Colon (tissue), 2 donors: ENCODE data around the gene IL19.
"Not testable (repeated sequence)": the region's sequence is repeated elsewhere in the genome, so short reads cannot be mapped to it uniquely, and the experiment has no call there.

Experiments used
- FAIRE-seq: peaks from 2 replicates; lab custom pipeline; 2012; peaks lifted over from hg19 to GRCh38; lab: Jason Lieb, UNC
- donor health status: control.
- donor health status: control.

Gene IL19

GRCh38 chr1:206741142-206741701, 29.4 kb upstream of the IL19 start:
- no peak for FAIRE-seq

- no peak for FAIRE-seq
These were observed 27.7 kb upstream of the IL19 start for GRCh38 chr1:206742719-206743383.

- FAIRE-seq: no peak
These were observed 25.9 kb upstream of the IL19 start for GRCh38 chr1:206744683-206745082.

- FAIRE-seq: no peak
These were observed 25.3 kb upstream of the IL19 start for GRCh38 chr1:206745301-206745700.

- FAIRE-seq: no peak
These were observed 22.1 kb upstream of the IL19 start for GRCh38 chr1:206748348-206749030.

- FAIRE-seq: no peak
These were observed 18.7 kb upstream of the IL19 start for GRCh38 chr1:206751891-206752290.

- FAIRE-seq: no peak
These were observed 18.1 kb upstream of the IL19 start for GRCh38 chr1:206752481-206752880.

- no peak for FAIRE-seq
These were observed 17.4 kb upstream of the IL19 start for GRCh38 chr1:206753141-206753540.

- no peak for FAIRE-seq
These were observed 16.6 kb upstream of the IL19 start for GRCh38 chr1:206754011-206754410.

GRCh38 chr1:206757524-206758266, 12.9 kb upstream of the IL19 start:
- FAIRE-seq: no peak

- no peak for FAIRE-seq
These were observed 10.0 kb upstream of the IL19 start for GRCh38 chr1:206760590-206760989.

- FAIRE-seq: no peak
These were observed 9.3 kb upstream of the IL19 start for GRCh38 chr1:206761159-206761768.

- not testable (repeated sequence) for FAIRE-seq
These were observed 7.7 kb upstream of the IL19 start for GRCh38 chr1:206762741-206763364.

GRCh38 chr1:206765771-206766170, 4.8 kb upstream of the IL19 start:
- not testable (repeated sequence) for FAIRE-seq

- FAIRE-seq: no peak
These were observed 4.2 kb upstream of the IL19 start for GRCh38 chr1:206766251-206766856.

GRCh38 chr1:206768472-206769303, 1.9 kb upstream of the IL19 start:
- no peak for FAIRE-seq

GRCh38 chr1:206769304-206769731, 1.3 kb upstream of the IL19 start:
- no peak for FAIRE-seq

GRCh38 chr1:206771338-206771692, 742 bp downstream of the IL19 start:
- FAIRE-seq: no peak

- no peak for FAIRE-seq
These were observed 1.8 kb downstream of the IL19 start, which contains the start of gene IL10 for GRCh38 chr1:206772243-206772937. IL10 (minus strand) TSS chr1:206772494; CDS start chr1:206772435, 59 bp downstream.

- no peak for FAIRE-seq
These were observed 3.5 kb downstream of the IL19 start for GRCh38 chr1:206774093-206774492.
